A172 (cell line): ENCODE results near the gene RAB39B. TPM values are rescaled to one million over a fixed set of nuclear protein-coding genes. Genes with fewer than 3 reads are reported as not detected.
"Not testable (repeated sequence)": the region's sequence is repeated elsewhere in the genome, so short reads cannot be mapped to it uniquely, and the experiment has no call there.

Source experiments
- DNase-seq: peaks from one replicate; pipeline ENCODE4 v3.0.0-alpha.2; 2015; ENCODE audit warnings: low spot score
- total RNA-seq: library from RNA; depleted of rRNA; stranded (reverse); fragments of >200 nt; shearing (Covaris generic); gene quantifications from 2 replicates; pipeline ENCODE4 v1.2.3, GENCODE V29; 2014; rRNA removed

RAB39B gene
- 4.0 and 5.5 TPM in 2 replicates for total RNA-seq

GRCh38 chrX:155263854-155264628 lies at the start of gene RAB39B:
Gene RAB39B (minus strand): TSS chrX:155264491. CDS start chrX:155264288, 203 bp downstream.
- peak; percentile 80 for DNase-seq

- DNase-seq: peak; percentile 57
Measured at GRCh38 chrX:155313766-155314165, 49.5 kb upstream of the RAB39B start.

GRCh38 chrX:155293771-155294170 lies 29.5 kb upstream of the RAB39B start:
- DNase-seq: no peak

- DNase-seq: no peak
Measured at GRCh38 chrX:155279873-155280272, 15.6 kb upstream of the RAB39B start.

- no peak for DNase-seq
Measured at GRCh38 chrX:155270969-155271368, 6.7 kb upstream of the RAB39B start.

- not testable (repeated sequence) for DNase-seq
Measured at GRCh38 chrX:155267995-155268394, 3.7 kb upstream of the RAB39B start.

- DNase-seq: no peak
Measured at GRCh38 chrX:155266439-155266838, 2.1 kb upstream of the RAB39B start.

GRCh38 chrX:155262970-155263754 lies 1.1 kb downstream of the RAB39B start:
- DNase-seq: no peak

- no peak for DNase-seq
Measured at GRCh38 chrX:155259752-155260151, 4.5 kb downstream of the RAB39B start.

- no peak for DNase-seq
Measured at GRCh38 chrX:155251391-155251790, 12.9 kb downstream of the RAB39B start.

GRCh38 chrX:155247497-155247896 lies 16.8 kb downstream of the RAB39B start:
- DNase-seq: no peak

- no peak for DNase-seq
Measured at GRCh38 chrX:155246748-155247147, 17.5 kb downstream of the RAB39B start.

- DNase-seq: no peak
Measured at GRCh38 chrX:155242300-155242699, 22.0 kb downstream of the RAB39B start.

- no peak for DNase-seq
Measured at GRCh38 chrX:155237719-155238118, 26.6 kb downstream of the RAB39B start.

- no peak for DNase-seq
Measured at GRCh38 chrX:155235891-155236290, 28.4 kb downstream of the RAB39B start.

GRCh38 chrX:155231163-155231562 lies 33.1 kb downstream of the RAB39B start:
- DNase-seq: no peak

- DNase-seq: no peak
Measured at GRCh38 chrX:155225774-155226173, 38.5 kb downstream of the RAB39B start.

GRCh38 chrX:155223746-155224145 lies 40.5 kb downstream of the RAB39B start:
- not testable (repeated sequence) for DNase-seq

GRCh38 chrX:155221351-155221750 lies 42.9 kb downstream of the RAB39B start:
- no peak for DNase-seq

- DNase-seq: no peak
Measured at GRCh38 chrX:155218777-155219176, 45.5 kb downstream of the RAB39B start.

GRCh38 chrX:155216940-155217440 lies 47.3 kb downstream of the RAB39B start:
- DNase-seq: peak; percentile 24

GRCh38 chrX:155216179-155216939 lies 47.9 kb downstream of the RAB39B start, which contains the start of gene VBP1:
Gene VBP1 (plus strand): TSS chrX:155216460. CDS start chrX:155216483, 23 bp downstream.
- peak; percentile 95 for DNase-seq
